Neural cell (in vitro differentiated cells): ENCODE data around the gene TLL1. TPM values are rescaled to one million over a fixed set of nuclear protein-coding genes. Genes with fewer than 3 reads are reported as not detected.

ENCODE experiments used
- H2AFZ ChIP-seq: fragments of 200-600, 300-800 bp; sonication (generic), shearing (Covaris generic); 2 replicates; pipeline ENCODE4 v1.6.0; 2014; ENCODE audit warnings: low read depth, mild to moderate bottlenecking, antibody characterized with exemption, low read length, moderate library complexity
- H3F3A ChIP-seq: fragments of 200-600 bp; shearing (Covaris generic); 2 replicates; pipeline ENCODE4 v1.6.1; 2016; ENCODE audit warnings: mild to moderate bottlenecking, moderate library complexity, mixed read lengths, antibody characterized with exemption, low read length; ENCODE audit not compliant: insufficient read depth, poor library complexity, severe bottlenecking
- H3K27ac ChIP-seq: fragments of 200-600, 300-800 bp; sonication (generic), shearing (Covaris generic); 2 replicates; pipeline ENCODE4 v1.5.1; 2014; ENCODE audit warnings: mild to moderate bottlenecking, low read length, moderate library complexity
- H3K27me3 ChIP-seq: fragments of 300-800, 200-600 bp; sonication (generic), shearing (Covaris generic); 2 replicates; pipeline ENCODE4 v1.6.0; 2014; ENCODE audit warnings: mild to moderate bottlenecking, low read depth, low read length, moderate library complexity; ENCODE audit not compliant: insufficient read depth
- H3K36me3 ChIP-seq: fragments of 300-800, 200-600 bp; sonication (generic), shearing (Covaris generic); 2 replicates; pipeline ENCODE4 v1.5.1; 2014; ENCODE audit warnings: mild to moderate bottlenecking, antibody characterized with exemption, low read length, moderate library complexity; ENCODE audit not compliant: insufficient read depth
- H3K4me2 ChIP-seq: fragments of 300-800, 200-600 bp; sonication (generic), shearing (Covaris generic); 2 replicates; pipeline ENCODE4 v1.6.0; 2014; ENCODE audit warnings: mild to moderate bottlenecking, low read length
- H3K4me3 ChIP-seq: fragments of 300-800, 200-600 bp; sonication (generic), shearing (Covaris generic); 2 replicates; pipeline ENCODE4 v1.5.1; 2014; ENCODE audit warnings: mild to moderate bottlenecking, low read length, moderate library complexity
- H3K79me2 ChIP-seq: fragments of 200-600 bp; shearing (Covaris generic); replicated peaks from 2 replicates; pipeline ENCODE4 v1.6.0; 2014; ENCODE audit warnings: mild to moderate bottlenecking, low read length, moderate library complexity; ENCODE audit not compliant: insufficient read depth
- H3K9ac ChIP-seq: fragments of 300-800, 200-600 bp; sonication (generic), shearing (Covaris generic); 2 replicates; pipeline ENCODE4 v1.6.1; 2016; ENCODE audit warnings: mild to moderate bottlenecking, low read length, mixed read lengths
- H3K9me2 ChIP-seq: fragments of 200-600 bp; shearing (Covaris generic); 2 replicates; pipeline ENCODE4 v1.6.1; 2016; ENCODE audit warnings: mild to moderate bottlenecking, low read length, mixed read lengths; ENCODE audit not compliant: insufficient read depth
- H3K9me3 ChIP-seq: fragments of 200-600, 300-800 bp; sonication (generic), shearing (Covaris generic); 2 replicates; pipeline ENCODE4 v1.6.1; 2016; ENCODE audit warnings: mild to moderate bottlenecking, mixed run types, low read length, moderate library complexity, mixed read lengths
- H4K20me1 ChIP-seq: fragments of 200-600 bp; shearing (Covaris generic); 2 replicates; pipeline ENCODE4 v1.6.1; 2016; ENCODE audit warnings: mild to moderate bottlenecking, mixed run types; ENCODE audit not compliant: insufficient read depth
- CTCF ChIP-seq: fragments of 450-650 bp; IDR thresholded peaks from 2 replicates; pipeline ENCODE4 v1.5.1; 2014; ENCODE audit warnings: antibody characterized with exemption, mild to moderate bottlenecking, moderate library complexity; ENCODE audit not compliant: poor library complexity, severe bottlenecking
- EP300 ChIP-seq: fragments of 450-650 bp; conservative IDR thresholded peaks from 2 replicates; pipeline ENCODE4 v1.6.1; 2014; ENCODE audit warnings: antibody characterized with exemption, mild to moderate bottlenecking, moderate library complexity; ENCODE audit not compliant: poor library complexity, severe bottlenecking
- EZH2 ChIP-seq: fragments of 200-600, 300-800 bp; shearing (Covaris generic), sonication (generic); IDR thresholded peaks from 2 replicates; pipeline ENCODE4 v1.6.1; 2014; ENCODE audit warnings: antibody characterized with exemption, low read length, borderline replicate concordance, mild to moderate bottlenecking; ENCODE audit not compliant: insufficient read depth, poor library complexity, severe bottlenecking
- MXI1 ChIP-seq: fragments of 450-650 bp; conservative IDR thresholded peaks from 2 replicates; pipeline ENCODE4 v1.6.1; 2014; ENCODE audit warnings: antibody characterized with exemption, mild to moderate bottlenecking; ENCODE audit not compliant: poor library complexity, severe bottlenecking
- POLR2AphosphoS5 ChIP-seq: IDR thresholded peaks from 2 replicates; pipeline ENCODE4 v1.6.1; 2012
- RAD21 ChIP-seq: fragments of 450-650 bp; conservative IDR thresholded peaks from 2 replicates; pipeline ENCODE4 v1.6.1; 2014; ENCODE audit warnings: antibody characterized with exemption, mild to moderate bottlenecking, moderate library complexity
- SMC3 ChIP-seq: fragments of 450-650 bp; conservative IDR thresholded peaks from 2 replicates; pipeline ENCODE4 v1.6.1; 2014; ENCODE audit warnings: antibody characterized with exemption, mild to moderate bottlenecking, moderate library complexity; ENCODE audit not compliant: poor library complexity
- TAF1 ChIP-seq: IDR thresholded peaks from 2 replicates; pipeline ENCODE4 v1.6.1; 2012; ENCODE audit warnings: low read depth
- polyA plus RNA-seq: library from polyadenylated mRNA; depleted of rRNA; stranded (reverse); fragments of >200 nt; gene quantifications from 2 replicates; pipeline ENCODE4 v1.2.3, GENCODE V29; 2014
- TF ChIP-seq, protein P1 (sequence below): IDR thresholded peaks from 2 replicates; pipeline ENCODE4 v1.6.1; 2012; ENCODE audit warnings: borderline replicate concordance

Gene TLL1
- polyA plus RNA-seq, 1 donor from 2014 or later: not detected

DNA sequence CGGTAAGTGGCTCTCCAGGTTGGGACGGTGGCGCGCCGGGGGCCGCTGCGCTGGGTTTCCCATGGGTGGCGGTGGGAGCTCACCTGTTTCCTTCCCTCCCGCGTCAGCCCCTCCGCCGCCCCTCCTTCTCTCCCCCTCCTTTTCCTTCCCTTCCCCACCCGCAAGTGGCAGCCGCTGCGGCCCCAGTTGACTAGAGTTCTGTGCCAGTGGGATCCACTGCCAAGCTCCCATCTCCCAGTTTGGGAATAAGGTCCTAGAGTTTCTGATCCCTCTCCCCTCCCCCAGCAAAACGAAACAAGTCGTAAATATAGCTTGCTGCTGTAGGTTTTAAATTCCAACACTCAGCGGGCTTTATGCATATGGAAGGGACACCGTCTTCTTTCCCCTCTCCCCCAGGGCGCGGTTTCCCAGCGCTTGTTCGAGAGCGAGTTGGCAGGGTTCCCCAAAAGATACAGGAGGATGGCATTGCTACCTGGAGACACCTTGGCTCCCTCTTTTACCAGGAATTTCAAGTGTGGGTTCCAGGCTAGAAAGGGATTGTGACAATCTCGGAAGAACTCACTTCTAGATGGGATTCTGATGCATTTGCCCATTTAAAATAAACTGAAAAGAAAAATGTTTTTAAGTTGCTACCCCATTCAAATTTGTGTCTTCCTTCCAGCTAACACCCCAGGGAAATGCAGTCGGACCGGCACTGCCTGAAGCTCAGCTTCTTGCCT lies 1.2 kb downstream of the TLL1 start:
- Histone ChIP-seq H3K79me2 (no peaks in the 10 kb centered on the region), H3K27me3 (peaks cover 64% of the 10 kb centered on the region), H2AFZ (no peak overlapping the region), H3K27ac (no peak overlapping the region), H3K4me2 (peak overlapping the region; percentile 93), H3K9me2 (no peaks in the 10 kb centered on the region), H3K9me3 (no peaks in the 10 kb centered on the region), H3F3A (no peaks in the 10 kb centered on the region), H3K4me3 (peak overlapping the region; percentile 80), H3K36me3 (no peaks in the 10 kb centered on the region), H4K20me1 (no peaks in the 10 kb centered on the region), H3K9ac (peak overlapping the region; percentile 40)
- TF ChIP-seq EP300 (no peak), TAF1 (no peak), MXI1 (no peak), POLR2AphosphoS5 (no peak), RAD21 (no peak), CTCF (no peak), SMC3 (no peak), EZH2 (no peak)
- TF ChIP-seq, protein P1, sequence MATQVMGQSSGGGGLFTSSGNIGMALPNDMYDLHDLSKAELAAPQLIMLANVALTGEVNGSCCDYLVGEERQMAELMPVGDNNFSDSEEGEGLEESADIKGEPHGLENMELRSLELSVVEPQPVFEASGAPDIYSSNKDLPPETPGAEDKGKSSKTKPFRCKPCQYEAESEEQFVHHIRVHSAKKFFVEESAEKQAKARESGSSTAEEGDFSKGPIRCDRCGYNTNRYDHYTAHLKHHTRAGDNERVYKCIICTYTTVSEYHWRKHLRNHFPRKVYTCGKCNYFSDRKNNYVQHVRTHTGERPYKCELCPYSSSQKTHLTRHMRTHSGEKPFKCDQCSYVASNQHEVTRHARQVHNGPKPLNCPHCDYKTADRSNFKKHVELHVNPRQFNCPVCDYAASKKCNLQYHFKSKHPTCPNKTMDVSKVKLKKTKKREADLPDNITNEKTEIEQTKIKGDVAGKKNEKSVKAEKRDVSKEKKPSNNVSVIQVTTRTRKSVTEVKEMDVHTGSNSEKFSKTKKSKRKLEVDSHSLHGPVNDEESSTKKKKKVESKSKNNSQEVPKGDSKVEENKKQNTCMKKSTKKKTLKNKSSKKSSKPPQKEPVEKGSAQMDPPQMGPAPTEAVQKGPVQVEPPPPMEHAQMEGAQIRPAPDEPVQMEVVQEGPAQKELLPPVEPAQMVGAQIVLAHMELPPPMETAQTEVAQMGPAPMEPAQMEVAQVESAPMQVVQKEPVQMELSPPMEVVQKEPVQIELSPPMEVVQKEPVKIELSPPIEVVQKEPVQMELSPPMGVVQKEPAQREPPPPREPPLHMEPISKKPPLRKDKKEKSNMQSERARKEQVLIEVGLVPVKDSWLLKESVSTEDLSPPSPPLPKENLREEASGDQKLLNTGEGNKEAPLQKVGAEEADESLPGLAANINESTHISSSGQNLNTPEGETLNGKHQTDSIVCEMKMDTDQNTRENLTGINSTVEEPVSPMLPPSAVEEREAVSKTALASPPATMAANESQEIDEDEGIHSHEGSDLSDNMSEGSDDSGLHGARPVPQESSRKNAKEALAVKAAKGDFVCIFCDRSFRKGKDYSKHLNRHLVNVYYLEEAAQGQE: no peak

GRCh38 chr4:165874791-165875371 lies 1.8 kb downstream of the TLL1 start:
- Histone ChIP-seq H3K36me3 (no peaks in the 10 kb centered on the region), H3K79me2 (no peaks in the 10 kb centered on the region), H3K4me3 (peak overlapping the region; percentile 80), H3F3A (no peaks in the 10 kb centered on the region), H3K27me3 (peaks cover 59% of the 10 kb centered on the region), H4K20me1 (no peaks in the 10 kb centered on the region), H2AFZ (no peak overlapping the region), H3K9me2 (no peaks in the 10 kb centered on the region), H3K9me3 (no peaks in the 10 kb centered on the region), H3K27ac (no peak overlapping the region), H3K4me2 (peak overlapping the region; percentile 93), H3K9ac (no peak overlapping the region)
- TF ChIP-seq SMC3: no peak
- TF ChIP-seq MXI1: peak; percentile 20
- TF ChIP-seq RAD21: no peak
- no peak for TF ChIP-seq TAF1
